GM23338 (cell line): ENCODE data around the gene LGALS9C.
"Not testable (repeated sequence)": the region's sequence is repeated elsewhere in the genome, so short reads cannot be mapped to it uniquely, and the experiment has no call there.

Experiments used
- CTCF ChIP-seq, 2 experiments: fragments of 200-600 bp in 1 of 2; sonication (generic) in 1 of 2; conservative IDR thresholded peaks; 2 replicates each; pipeline versions ENCODE4 v1.5.1 to v1.6.1; 2016 to 2017; ENCODE audit warnings: antibody characterized with exemption in 2 of 2, low read depth in 2 of 2, mild to moderate bottlenecking in 2 of 2, moderate library complexity in 1 of 2
- EZH2 ChIP-seq: fragments of 200-600 bp; sonication (generic); IDR thresholded peaks from one replicate; pipeline ENCODE4 v1.8.0; 2017; ENCODE audit warnings: antibody characterized with exemption, mild to moderate bottlenecking, low read depth; ENCODE audit not compliant: unreplicated experiment
- POLR2AphosphoS5 ChIP-seq: IDR thresholded peaks from 2 replicates; pipeline ENCODE4 v1.6.1; 2016; ENCODE audit warnings: antibody characterized with exemption, low read depth

- not testable (repeated sequence) for TF ChIP-seq CTCF (conservative IDR thresholded peaks at IDR 0.05; ENCODE audit: low read depth in 2 of 2); EZH2; POLR2AphosphoS5
These were observed 44.5 kb downstream of the LGALS9C start for GRCh38 chr17:18521100-18521499.
